ENCODE measurements around the gene C6orf120. TPM values are rescaled to one million over a fixed set of nuclear protein-coding genes. Genes with fewer than 3 reads are reported as not detected.
A peak's percentile ranks its signal among the peaks of the same experiment; 100 is the strongest.

Gene C6orf120
- total and polyA plus RNA-seq, 3 experiments from 2014 or later: 8.9 to 25.5 (median 23.6) TPM

- peak; percentile 87 to 96 (median 94) for DNase-seq
- Mint-ChIP-seq H3K27me3 (no peaks in the 10 kb centered on the region), H3K4me3 (peak within 1 kb of the TSS; percentile 97 to 100 (median 99)), H3K4me1 (peaks cover 34 to 38% (median 35%) of the 10 kb centered on the region in 3 donors), H3K27ac (peak within 1 kb of the TSS; percentile 97 to 100 (median 100)), H3K9me3 (peaks cover 0 to 2% (median 0%) of the 10 kb centered on the region in 5 donors), H3K36me3 (peaks cover 0 to 14% (median 7%) of the 10 kb centered on the region in 3 donors)
- Histone ChIP-seq H3K27me3 (ENCODE audit: insufficient read depth, low read length, poor library complexity, severe bottlenecking) (no peaks in the 10 kb centered on the region), H3K4me1 (ENCODE audit: insufficient read depth, low read length) (peaks cover 27% of the 10 kb centered on the region), H3K9me3 (ENCODE audit: low read length) (no peaks in the 10 kb centered on the region), H3K36me3 (ENCODE audit: insufficient read depth, low read length) (no peaks in the 10 kb centered on the region), H3K27ac (ENCODE audit: low read depth, low read length) (peak within 1 kb of the TSS; percentile 93), H3K4me3 (ENCODE audit: low read length) (peak within 1 kb of the TSS; percentile 63)
- CTCF ChIA-PET: interaction anchor here (0.6 to 2.1 kb wide), 4 partner anchors 25 to 44 kb away, joined by 3 to 7 read pairs (median 4); no protein-coding TSS in a partner anchor
- POLR2A ChIA-PET: interaction anchor here (0.5 to 2.0 kb wide), 7 partner anchors 27 to 832 kb away, joined by 3 to 16 read pairs (median 7); partner anchors contain the start of genes C6orf120, PHF10, PSMB1 and TBP
Measured at GRCh38 chr6:169751242-169752073, 49.5 kb downstream of the C6orf120 start, which contains the start of the genes DYNLT2 and ERMARD. Gene DYNLT2, minus strand, starts transcription at chr6:169751572. Its CDS starts 114 bp downstream, at chr6:169751458. Gene ERMARD, plus strand, starts transcription at chr6:169751622. Its CDS starts 36 bp downstream, at chr6:169751658.

- peaks cover 34 to 38% (median 35%) of the 10 kb centered on the region in 3 donors for H3K4me1 Mint-ChIP-seq
- peak overlapping the region; percentile 93 for H3K27ac ChIP-seq (ENCODE audit: low read depth, low read length)
- peak overlapping the region; percentile 87 to 100 (median 99) for H3K4me3 Mint-ChIP-seq
- peaks cover 27% of the 10 kb centered on the region for H3K4me1 ChIP-seq (ENCODE audit: insufficient read depth, low read length)
- H3K27me3 Mint-ChIP-seq: no peaks in the 10 kb centered on the region
- ChIA-PET POLR2A (interaction anchor here (0.5 to 2.0 kb wide), 8 partner anchors 27 to 832 kb away, joined by 3 to 16 read pairs (median 5); partner anchors contain the start of genes C6orf120, PHF10, PSMB1 and TBP), CTCF (interaction anchor here (0.6 to 2.1 kb wide), 4 partner anchors 26 to 44 kb away, joined by 3 to 7 read pairs (median 4); no protein-coding TSS in a partner anchor)
- peak overlapping the region; percentile 90 to 100 (median 96) for H3K27ac Mint-ChIP-seq
- H3K9me3 ChIP-seq (ENCODE audit: low read length): no peaks in the 10 kb centered on the region
- H3K9me3 Mint-ChIP-seq: no peaks in the 10 kb centered on the region
- no peak for DNase-seq
- H3K36me3 ChIP-seq (ENCODE audit: insufficient read depth, low read length): no peaks in the 10 kb centered on the region
- no peaks in the 10 kb centered on the region for H3K27me3 ChIP-seq (ENCODE audit: insufficient read depth, low read length, poor library complexity, severe bottlenecking)
- H3K4me3 ChIP-seq (ENCODE audit: low read length): peak overlapping the region; percentile 63
- peaks cover 0 to 21% (median 10%) of the 10 kb centered on the region in 3 donors for H3K36me3 Mint-ChIP-seq
Measured at GRCh38 chr6:169752074-169752623, 50.2 kb downstream of the C6orf120 start.

Other genes with a start within 250 kb of the C6orf120 start
- 10 to 100 TPM; 24.5 to 29.4 TPM for gene WDR27, start 97 bp upstream of the C6orf120 start, total RNA-seq
- 7.4 TPM for gene WDR27, start 97 bp upstream of the C6orf120 start, polyA plus RNA-seq
- 10 to 100 TPM; 69.6 to 71.5 TPM for gene PHF10, start 22.4 kb downstream of the C6orf120 start, total RNA-seq
- 17.6 TPM for gene PHF10, start 22.4 kb downstream of the C6orf120 start, polyA plus RNA-seq
- 1 to 10 TPM; 1.4 to 1.9 TPM for gene DYNLT2, start 49.4 kb downstream of the C6orf120 start, total RNA-seq
- gene DYNLT2, start 49.4 kb downstream of the C6orf120 start, polyA plus RNA-seq: 0.67 TPM
- gene ERMARD, start 49.5 kb downstream of the C6orf120 start, total RNA-seq: 10 to 100 TPM; 26.2 to 27.9 TPM
- 12.1 TPM for gene ERMARD, start 49.5 kb downstream of the C6orf120 start, polyA plus RNA-seq

Measured in CD8-positive, alpha-beta memory T cell (primary cell).